HepG2 (cell line): Measurements from ENCODE around the gene TTLL6. TPM values are rescaled to one million over a fixed set of nuclear protein-coding genes. Genes with fewer than 3 reads are reported as not detected.

Experiments
- ATAC-seq: fragments of 200-7000 bp; cut with Tn5 transposase; 3 replicates; pipeline ENCODE4 v1.9.1; 2020; ENCODE audit warnings: mild to moderate bottlenecking, moderate library complexity
- BruUV-seq: library from RNA; stranded (reverse); fragments of 400-500 nt; replicated peaks from 2 replicates; lab custom pipeline; 2021; lab: Mats Ljungman, UMichigan
- CTCF ChIA-PET: fragments of 300-600 bp; formaldehyde crosslinking; extraction: SDS; loops from one replicate; lab custom pipeline; 2021; ENCODE audit warnings: low total read pairs, inconsistent platforms, low intra/inter-chr PET ratio; lab: Yijun Ruan, JAX
- POLR2A ChIA-PET: fragments of 350-600 bp; sonication (Branson Sonifier 250); formaldehyde crosslinking; loops from one replicate; lab custom pipeline; 2020; ENCODE audit warnings: antibody characterized with exemption, inconsistent platforms; lab: Yijun Ruan, JAX
- DNase-seq: peaks from one replicate; pipeline ENCODE4 v3.0.0-alpha.2; 2015; ENCODE audit warnings: low spot score
- FAIRE-seq: peaks from 3 replicates; lab custom pipeline; 2011; peaks lifted over from hg19 to GRCh38; lab: Jason Lieb, UNC
- H2AFZ ChIP-seq: one replicate; pipeline ENCODE4 v1.6.1; 2011; ENCODE audit warnings: low read length, inconsistent platforms
- H3K27ac ChIP-seq: fragments of 300-600 bp; 3 replicates; pipeline ENCODE4 v1.8.0; 2011; ENCODE audit warnings: mixed run types, mild to moderate bottlenecking, mixed read lengths, low read length, inconsistent platforms; ENCODE audit not compliant: insufficient read depth; ENCODE audit errors: extremely low read length
- H3K27me3 ChIP-seq, 2 experiments: fragments of 200-600 bp in 1 of 2; 2 replicates in 1 of 2; 3 replicates in 1 of 2; pipeline versions ENCODE4 v1.6.0 to v1.8.0; 2011; ENCODE audit warnings: low read length in 2 of 2, mild to moderate bottlenecking in 2 of 2, moderate library complexity in 2 of 2, inconsistent platforms in 1 of 2; ENCODE audit not compliant: insufficient read depth in 2 of 2, control insufficient read depth in 1 of 2
- H3K36me3 ChIP-seq, 2 experiments: fragments of 200-600 bp in 1 of 2; replicated peaks in 1 of 2; 2 replicates in 1 of 2; 3 replicates in 1 of 2; pipeline versions ENCODE4 v1.5.1 to v1.8.0; 2011; ENCODE audit warnings: low read length in 2 of 2, inconsistent platforms in 1 of 2; ENCODE audit not compliant: insufficient read depth in 2 of 2, control insufficient read depth in 1 of 2
- H3K4me1 ChIP-seq: 2 replicates; pipeline ENCODE4 v1.5.1; 2012; ENCODE audit warnings: low read length, inconsistent platforms; ENCODE audit not compliant: insufficient read depth
- H3K4me2 ChIP-seq: 2 replicates; pipeline ENCODE4 v1.6.0; 2011; ENCODE audit warnings: low read depth, low read length, inconsistent platforms
- H3K4me3 ChIP-seq, 3 experiments: fragments of 200-600 bp in 1 of 3; sonication (generic), shearing (Covaris generic) in 1 of 3; replicated peaks in 1 of 3; 2 replicates each; pipeline ENCODE4 v1.5.1; 2011 to 2016; ENCODE audit warnings: low read length in 3 of 3, inconsistent platforms in 2 of 3, low read depth in 2 of 3, mild to moderate bottlenecking in 2 of 3, control low read depth in 1 of 3, mixed read lengths in 1 of 3; ENCODE audit not compliant: insufficient read depth in 1 of 3
- H3K79me2 ChIP-seq: one replicate; pipeline ENCODE4 v1.6.1; 2011; ENCODE audit warnings: low read length, inconsistent platforms; ENCODE audit not compliant: insufficient read depth
- H3K9ac ChIP-seq: 2 replicates; pipeline ENCODE4 v1.6.0; 2011; ENCODE audit warnings: mild to moderate bottlenecking, low read depth, low read length, inconsistent platforms; ENCODE audit not compliant: insufficient read depth
- H3K9me3 ChIP-seq: 2 replicates; pipeline ENCODE4 v1.5.1; 2012; ENCODE audit warnings: mild to moderate bottlenecking, low read length
- H4K20me1 ChIP-seq: 2 replicates; pipeline ENCODE4 v1.6.0; 2011; ENCODE audit warnings: inconsistent platforms, mild to moderate bottlenecking, low read length, moderate library complexity; ENCODE audit not compliant: insufficient read depth
- EZH2 ChIP-seq: conservative IDR thresholded peaks from 2 replicates; pipeline ENCODE4 v1.6.1; 2012; ENCODE audit warnings: mild to moderate bottlenecking, low read depth, low read length, moderate library complexity
- IKZF1 ChIP-seq: fragments of 450-650 bp; IDR thresholded peaks from 2 replicates; pipeline ENCODE4 v1.7.1; 2016
- RBM22 ChIP-seq: fragments of 200-400 bp; formaldehyde crosslinking; optimal IDR thresholded peaks from 2 replicates; pipeline ENCODE3; 2017; ENCODE audit warnings: mild to moderate bottlenecking, low read length, moderate library complexity
- ZNF557 ChIP-seq: sonication (generic); formaldehyde crosslinking; IDR thresholded peaks from 2 replicates; pipeline ENCODE4 v1.4.0; 2020; ENCODE audit warnings: missing genetic modification reagents
- ZNF720 ChIP-seq: sonication (generic); formaldehyde crosslinking; IDR thresholded peaks from 2 replicates; pipeline ENCODE4 v1.4.0; 2020; ENCODE audit warnings: missing genetic modification reagents
- WGBS: methylation state at CpG from one replicate; pipeline ENCODE4 v1.1.6; 2017; ENCODE audit warnings: low lambda C conversion rate; 5-methylcytosine and 5-hydroxymethylcytosine counted together
- in situ Hi-C: cut with HindIII; loops from 2 replicates; pipeline ENCODE4 v1.10.0; 2017; ENCODE audit warnings: low pct_unique_long_range_greater_than_20kb; ENCODE audit not compliant: extremely low pct_ligation_motif_present
- intact Hi-C: fragments of 100-400 bp; cut with micrococcal nuclease; formaldehyde crosslinking; loops from one replicate; pipeline ENCODE4 v1.10.0; 2022; ENCODE audit not compliant: unreplicated experiment
- polyA plus RNA-seq, 8 experiments: library from polyadenylated mRNA; depleted of rRNA in 3 of 8; stranded (reverse) in 7 of 8; unstranded in 1 of 8; fragments of >200 nt; fragmentation: Illumina TruSeq in 4 of 8; extraction: Trizol in 4 of 8; gene quantifications; 2 replicates each; pipeline versions ENCODE4 v1.2.1 to v1.2.3, GENCODE V29; 2011 to 2016; ENCODE audit warnings: low read depth in 4 of 8, missing spikeins in 1 of 8, mixed read lengths in 1 of 8; ENCODE audit not compliant: insufficient read depth in 1 of 8
- total RNA-seq, 5 experiments: library from RNA; depleted of rRNA; stranded (reverse); fragments of >200 nt; fragmentation: Illumina TruSeq; extraction: Trizol; gene quantifications; 2 replicates each; pipeline ENCODE4 v1.2.3, GENCODE V29; 2016; ENCODE audit warnings: low read depth in 1 of 5

The TTLL6 gene
- total and polyA plus RNA-seq, 2 of the 13 experiments (the other 11 are each of a cell fraction or from before 2014, with no cell fraction given) = 0.04 to 0.08 TPM

DNA sequence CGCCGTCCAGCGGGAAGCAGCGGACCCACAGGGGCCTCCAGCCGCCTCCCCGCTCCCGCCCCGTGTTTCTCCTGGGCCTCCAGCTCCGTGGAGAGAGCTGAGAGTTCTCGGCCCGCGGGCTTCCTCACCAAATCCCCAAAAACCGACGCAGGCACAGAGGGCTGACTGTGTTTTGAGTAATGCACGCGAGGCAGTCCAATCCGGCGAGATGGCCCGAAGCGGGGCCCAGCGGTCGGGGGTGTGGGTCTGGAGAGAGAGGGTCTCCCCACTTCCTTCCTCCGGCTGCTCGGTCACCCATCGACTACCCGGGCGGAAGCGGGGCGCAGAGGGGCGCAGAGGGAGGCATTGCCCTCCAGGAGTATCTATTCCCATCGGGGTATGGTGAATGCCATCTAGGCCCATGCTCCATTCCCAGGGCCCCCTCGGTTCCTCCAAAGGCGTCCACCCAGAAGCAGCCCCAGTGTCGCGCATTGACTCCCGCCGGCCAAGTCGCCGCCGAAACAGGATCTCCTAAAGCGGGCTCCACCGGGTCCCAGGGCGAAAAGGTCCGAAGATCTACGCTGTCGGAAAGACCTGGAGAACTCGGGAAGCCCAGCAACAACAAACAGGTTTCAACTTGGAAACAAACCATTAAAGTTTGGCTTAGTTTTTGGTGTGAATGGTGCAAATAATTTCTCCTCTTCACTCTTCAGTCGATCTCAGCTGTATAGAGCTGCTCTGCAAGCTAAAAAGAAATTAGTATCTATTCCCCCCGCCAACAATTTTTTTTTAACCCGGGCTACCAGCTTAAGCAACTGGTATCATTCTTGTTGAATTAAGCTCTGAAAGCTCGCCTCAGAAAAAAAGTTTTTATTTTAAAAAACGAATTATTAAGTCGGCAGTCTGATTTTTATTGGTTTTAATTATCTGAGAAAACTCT, 69.3 kb downstream of the TTLL6 start:
- no peak overlapping the region for H3K9ac ChIP-seq
- no peaks in the 10 kb centered on the region for H3K36me3 ChIP-seq
- H3K4me2 ChIP-seq = no peak overlapping the region
- H4K20me1 ChIP-seq = no peaks in the 10 kb centered on the region
- H3K9me3 ChIP-seq = no peaks in the 10 kb centered on the region
- ChIA-PET POLR2A (no interaction called here), CTCF (no interaction called here)
- no TSS peak for BruUV-seq
- WGBS = 32% methylated on average over 32 of the region's 53 CpGs
- H3K27me3 ChIP-seq = peaks cover 27 to 94% of the 10 kb centered on the region in 2 experiments
- ATAC-seq (no peak), DNase-seq (no peak), FAIRE-seq (no peak)
- in situ Hi-C loops = no loop called here
- no peaks in the 10 kb centered on the region for H3K79me2 ChIP-seq
- H3K4me1 ChIP-seq = no peaks in the 10 kb centered on the region
- no peak overlapping the region for H3K4me3 ChIP-seq
- intact Hi-C loops = no loop called here
- TF ChIP-seq ZNF720 = no peak
- peak; percentile 68; the same call in 1 of the 2 replicates for TF ChIP-seq EZH2
- TF ChIP-seq, all 625 proteins: peak for 1
- no peak overlapping the region for H2AFZ ChIP-seq
- H3K27ac ChIP-seq = no peak overlapping the region

DNA sequence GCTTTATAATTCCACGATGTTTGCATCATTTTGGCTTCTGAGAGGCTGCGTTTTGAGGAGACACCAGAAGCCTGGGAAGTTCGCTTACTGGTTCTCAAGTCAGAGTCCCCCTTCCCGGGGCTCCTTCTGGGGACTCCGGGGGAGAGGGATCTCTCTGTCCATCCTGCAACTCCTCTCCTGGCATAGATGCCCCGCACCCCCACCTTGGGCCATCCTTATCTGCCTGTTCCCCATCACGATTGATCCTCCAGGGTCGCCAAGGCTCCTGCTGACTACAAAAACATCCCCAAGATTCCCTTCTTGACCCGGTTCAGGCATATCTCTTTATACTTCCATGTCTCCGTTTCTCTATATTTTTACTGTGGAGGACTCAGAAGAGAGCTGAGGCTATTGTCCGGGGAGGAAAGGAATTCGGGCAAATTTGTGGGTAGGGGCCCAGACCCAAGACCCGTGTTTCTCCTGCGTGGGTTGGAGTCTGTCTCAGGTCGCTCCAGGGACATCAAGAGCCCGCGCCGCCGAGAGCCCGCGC, 70.0 kb downstream of the TTLL6 start:
- no TSS peak for BruUV-seq
- H3K4me3 ChIP-seq = no peak overlapping the region
- CTCF ChIA-PET = no interaction called here
- DNase-seq (no peak), FAIRE-seq (no peak), ATAC-seq (no peak; the same call in 2 of the 3 replicates)
- H3K27ac ChIP-seq = no peak overlapping the region
- H3K4me1 ChIP-seq = no peaks in the 10 kb centered on the region
- no peak for TF ChIP-seq RBM22
- no peak for TF ChIP-seq ZNF557
- peak; percentile 16; the same call in 1 of the 2 replicates for TF ChIP-seq EZH2
- no peak for TF ChIP-seq IKZF1
- H3K79me2 ChIP-seq = no peaks in the 10 kb centered on the region
- H3K36me3 ChIP-seq = no peaks in the 10 kb centered on the region
- intact Hi-C loops (no loop called here), in situ Hi-C loops (no loop called here)
- POLR2A ChIA-PET = no interaction called here
- WGBS = 5% methylated on average over 21 of the region's 21 CpGs
- H2AFZ ChIP-seq = no peak overlapping the region
- peaks cover 20 to 92% of the 10 kb centered on the region in 2 experiments for H3K27me3 ChIP-seq
- no peak overlapping the region for H3K9ac ChIP-seq
- no peaks in the 10 kb centered on the region for H3K9me3 ChIP-seq
- H4K20me1 ChIP-seq = no peaks in the 10 kb centered on the region
- no peak overlapping the region for H3K4me2 ChIP-seq
